NCI-H2196 (cell line): ENCODE results near the gene PSG1.
"Not testable (repeated sequence)": the region's sequence is repeated elsewhere in the genome, so short reads cannot be mapped to it uniquely, and the experiment has no call there.

Source experiments
- DNase-seq: peaks from one replicate; lab custom pipeline; 2025; ENCODE audit not compliant: unreplicated experiment; lab: John Stamatoyannopoulos, UW

Gene PSG1

DNA sequence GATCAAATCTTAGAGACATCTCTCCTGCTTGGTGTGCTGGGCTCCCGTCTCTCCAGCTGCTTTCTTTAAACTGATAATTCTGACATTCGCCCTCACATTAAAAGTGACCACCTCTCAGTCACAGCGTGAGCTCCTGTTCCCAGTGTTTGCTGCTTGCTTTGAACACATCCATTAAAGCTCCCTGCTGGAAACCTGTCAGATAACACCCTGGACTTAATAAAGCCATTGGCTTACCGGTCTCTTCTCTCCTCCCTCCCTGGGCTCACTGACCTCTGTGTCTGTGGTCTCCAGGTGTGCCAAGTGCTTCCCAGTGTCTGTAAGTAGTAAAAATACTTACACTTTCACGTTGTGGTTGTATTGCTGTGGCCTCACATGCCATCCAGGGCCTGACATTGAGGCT is 2.5 kb upstream of the PSG1 start:
- not testable (repeated sequence) for DNase-seq

DNA sequence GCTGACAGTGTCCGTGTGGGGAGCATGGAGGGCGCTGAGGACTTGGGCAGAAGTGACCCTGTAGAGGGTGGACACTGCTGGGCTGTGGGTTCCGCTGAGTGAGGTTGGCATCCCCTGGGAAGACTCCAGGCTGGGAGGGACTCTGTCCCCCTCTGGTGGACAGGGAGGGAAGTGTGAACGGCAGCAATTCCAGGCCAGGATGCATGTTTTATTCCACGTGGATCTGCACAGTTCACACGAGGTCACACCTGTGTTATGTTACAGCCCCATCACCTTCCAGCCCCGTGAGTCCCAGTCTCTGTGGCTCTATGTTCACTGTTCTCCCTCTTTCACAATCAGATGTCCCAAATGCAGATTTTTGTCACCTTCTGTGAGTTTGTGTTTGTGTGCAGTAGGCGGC is 1.8 kb upstream of the PSG1 start:
- DNase-seq: not testable (repeated sequence)

DNA sequence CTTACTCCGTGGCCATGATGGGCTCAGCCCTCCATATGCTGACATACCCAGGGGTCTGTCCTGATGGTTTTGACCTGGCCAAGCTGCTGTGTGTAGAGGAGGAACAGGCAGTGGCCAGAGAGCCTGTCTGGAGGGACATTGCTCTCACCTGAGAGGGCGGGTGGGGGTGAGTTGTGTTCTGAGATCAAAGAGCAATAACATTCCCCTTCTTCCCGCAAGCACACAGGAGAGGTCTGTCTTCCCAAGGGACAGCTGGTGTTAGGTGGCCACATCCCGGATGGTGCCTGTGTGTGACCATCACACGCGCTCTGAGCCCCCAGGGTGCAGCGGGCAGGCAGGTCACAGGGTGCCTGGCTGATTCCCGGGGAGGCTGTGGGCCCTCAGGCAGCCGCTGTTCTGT is 1.1 kb upstream of the PSG1 start:
- not testable (repeated sequence) for DNase-seq

DNA sequence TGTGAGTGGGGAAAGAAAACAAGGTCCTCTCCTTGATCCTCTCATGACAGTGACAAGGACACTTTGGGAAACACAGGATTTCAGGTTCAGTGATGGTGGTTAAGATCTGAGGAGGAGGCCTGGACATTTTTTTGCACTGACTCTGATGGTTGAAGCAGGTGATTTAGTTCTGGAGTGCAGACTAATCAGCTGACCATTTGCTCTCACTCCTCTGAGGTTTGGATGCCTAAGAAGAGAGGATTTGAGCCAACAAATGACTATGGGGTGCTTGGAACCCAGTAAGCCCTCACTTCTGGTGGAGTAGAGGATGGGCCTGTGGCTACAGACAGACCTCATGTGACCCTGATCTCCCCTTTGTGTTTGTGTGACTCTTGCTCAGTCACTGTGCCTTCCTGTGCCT is 2.9 kb downstream of the PSG1 start:
- not testable (repeated sequence) for DNase-seq

DNA sequence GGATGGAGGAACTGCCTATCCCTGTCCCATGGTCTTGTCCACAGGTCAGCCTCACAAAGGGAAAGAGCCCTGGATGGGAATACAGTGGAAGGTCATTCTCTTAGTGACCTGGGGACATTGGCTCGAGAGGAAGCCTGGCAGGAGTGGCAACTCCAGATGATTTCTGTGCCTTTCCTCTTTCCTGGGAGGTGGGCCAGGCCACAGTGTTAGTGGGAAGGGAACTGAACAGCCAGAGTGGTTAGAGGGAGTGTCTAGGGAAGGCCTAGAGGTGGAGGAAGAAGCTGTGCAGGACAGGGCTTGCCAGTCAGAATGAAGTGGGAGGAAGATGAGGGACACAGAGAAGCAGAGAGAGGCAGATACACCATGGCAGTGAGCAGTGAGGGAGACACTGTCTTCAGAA is 3.6 kb downstream of the PSG1 start:
- DNase-seq: not testable (repeated sequence)

DNA sequence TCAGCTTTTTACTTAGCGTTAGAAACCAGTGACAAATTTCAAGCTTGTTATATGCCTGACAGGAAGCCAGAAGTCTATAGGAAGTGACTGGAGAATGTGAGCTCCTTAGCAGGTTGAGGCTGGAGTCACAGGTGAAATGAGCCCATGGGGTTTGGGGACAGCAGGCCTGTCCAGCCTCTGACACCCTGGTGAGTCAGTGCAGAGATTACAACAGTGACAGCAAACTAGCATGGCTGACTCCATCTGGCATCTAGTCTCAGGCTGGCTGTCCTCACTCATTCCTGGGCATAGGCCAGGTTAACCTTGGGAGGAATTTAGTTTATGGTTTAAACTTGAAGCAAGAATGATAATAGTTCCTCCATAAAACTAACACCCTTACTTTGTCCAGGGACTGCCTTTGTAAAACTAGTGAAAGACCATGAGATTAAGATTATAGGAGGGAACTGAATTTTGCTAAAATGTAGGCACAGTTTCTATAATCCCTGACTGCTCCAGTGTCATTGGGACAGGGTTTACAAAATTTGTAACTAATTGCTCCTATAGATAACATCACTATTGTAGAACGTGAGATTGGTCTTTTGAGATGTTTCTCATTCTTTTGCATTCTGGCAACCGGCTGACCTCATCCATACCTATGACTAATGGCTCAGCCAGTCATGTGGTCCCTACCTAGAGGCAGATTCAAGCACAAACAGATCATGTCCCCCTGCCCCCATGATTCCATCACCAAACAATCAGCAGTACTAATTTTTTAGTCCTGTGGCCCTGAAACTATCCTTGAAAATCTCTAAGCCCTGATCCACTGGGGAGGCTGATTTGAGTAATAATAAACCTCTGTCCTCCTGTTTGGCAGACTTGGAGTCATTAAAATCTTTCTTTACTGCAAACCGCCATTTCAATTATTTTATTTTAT is 4.4 kb downstream of the PSG1 start:
- DNase-seq: not testable (repeated sequence)

DNA sequence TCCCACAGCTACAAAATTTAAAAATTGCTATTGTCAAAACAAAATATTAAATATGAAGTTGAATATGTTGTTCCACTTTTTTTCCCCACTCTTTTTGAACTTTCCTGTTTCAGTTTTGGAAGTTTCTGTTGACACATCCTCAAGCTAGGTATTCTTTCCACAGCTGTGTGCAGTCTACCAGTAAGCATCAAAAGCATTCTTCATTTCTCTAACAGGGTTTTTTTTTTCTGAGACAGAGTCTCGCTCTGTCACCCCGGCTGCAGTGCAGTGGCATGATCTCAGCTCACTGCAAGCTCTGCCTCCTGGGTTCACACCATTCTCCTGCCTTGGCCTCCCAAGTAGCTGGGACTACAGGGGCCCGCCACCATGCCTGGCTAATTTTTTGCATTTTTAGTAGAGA is 5.4 kb downstream of the PSG1 start:
- DNase-seq: not testable (repeated sequence)

DNA sequence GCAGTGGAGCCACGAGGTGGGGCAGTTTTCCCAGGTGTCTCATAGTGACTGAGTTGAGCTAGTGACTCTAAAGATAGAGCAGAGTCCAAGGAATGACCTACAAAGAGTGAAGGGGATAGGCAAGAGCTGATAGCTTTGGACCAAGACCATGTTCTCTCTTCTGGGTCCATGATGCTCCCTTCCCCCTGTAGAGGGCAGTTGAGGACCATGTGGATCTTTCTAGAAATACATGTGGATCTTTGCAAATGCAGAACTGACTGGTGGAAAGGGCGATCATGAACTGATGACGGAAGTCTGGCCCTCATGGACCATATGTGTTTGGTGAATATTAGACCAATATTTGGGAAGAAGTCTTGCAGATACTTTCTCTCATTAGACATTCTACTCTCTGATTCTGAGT is 6.9 kb downstream of the PSG1 start:
- no peak for DNase-seq

DNA sequence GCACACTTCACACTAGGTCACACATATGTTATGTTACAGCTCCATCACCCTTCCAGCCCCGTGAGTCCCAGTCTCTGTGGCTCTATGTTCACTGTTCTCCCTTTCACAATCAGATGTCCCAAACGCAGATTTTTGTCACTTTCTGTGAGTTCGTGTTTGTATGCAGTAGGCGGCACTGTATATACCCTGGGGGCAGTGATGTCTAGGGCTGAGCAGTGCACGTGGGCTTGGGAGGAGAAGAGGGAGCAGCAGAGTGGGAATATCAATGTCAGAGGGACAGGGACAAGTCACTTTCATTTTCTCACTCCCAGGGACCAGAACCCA is 22.0 kb downstream of the PSG1 start:
- DNase-seq: no peak

DNA sequence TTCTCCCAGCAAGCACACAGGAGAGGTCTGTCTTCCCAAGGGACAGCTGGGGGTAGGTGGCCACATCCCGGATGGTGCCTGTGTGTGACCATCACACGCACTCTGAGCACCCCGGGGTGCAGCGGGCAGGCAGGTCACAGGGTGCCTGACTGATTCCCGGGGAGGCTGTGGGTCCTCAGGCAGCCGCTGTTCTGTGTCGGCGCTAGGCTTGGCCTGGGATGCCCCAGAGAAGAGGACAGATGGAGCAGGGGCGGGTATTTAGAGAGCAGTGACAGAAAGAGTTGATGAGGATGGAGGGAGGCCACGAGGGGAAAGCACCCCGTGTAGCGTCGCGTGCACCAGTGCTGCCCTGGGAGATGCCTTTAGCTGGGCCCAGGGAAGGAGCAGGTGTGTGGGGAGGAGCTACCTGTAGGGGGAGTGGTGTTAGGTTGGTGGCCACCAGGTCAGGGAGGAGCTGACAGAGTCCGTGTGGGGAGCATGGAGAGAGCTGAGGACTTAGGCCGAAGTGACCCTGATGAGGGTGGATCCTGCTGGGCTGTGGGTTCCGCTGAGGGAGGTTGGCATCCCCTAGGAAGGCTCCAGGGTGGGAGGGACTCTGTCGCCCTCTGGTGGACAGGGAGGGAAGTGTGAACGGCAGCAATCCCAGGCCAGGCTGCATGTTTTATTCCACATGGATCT is 22.5 kb downstream of the PSG1 start:
- DNase-seq: not testable (repeated sequence)

DNA sequence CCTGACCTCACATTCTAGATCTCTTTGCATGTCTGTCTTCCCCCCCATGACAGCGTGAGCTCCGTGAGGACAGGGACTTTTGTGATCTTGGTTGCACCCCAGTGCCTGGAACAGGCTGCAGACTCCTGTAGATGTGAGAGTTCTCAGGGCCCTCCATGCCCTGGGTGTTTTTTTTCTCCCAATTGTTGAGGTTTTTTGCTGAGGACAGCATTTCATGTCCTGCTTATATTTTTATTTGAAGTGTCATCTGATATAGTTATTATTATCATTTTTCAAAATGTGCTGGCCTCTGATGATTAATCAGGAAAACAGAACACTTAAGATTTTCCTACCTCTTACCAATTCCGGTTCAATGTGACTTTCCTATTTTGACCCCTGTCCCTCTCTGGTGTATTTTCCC is 24.8 kb downstream of the PSG1 start:
- DNase-seq: not testable (repeated sequence)

DNA sequence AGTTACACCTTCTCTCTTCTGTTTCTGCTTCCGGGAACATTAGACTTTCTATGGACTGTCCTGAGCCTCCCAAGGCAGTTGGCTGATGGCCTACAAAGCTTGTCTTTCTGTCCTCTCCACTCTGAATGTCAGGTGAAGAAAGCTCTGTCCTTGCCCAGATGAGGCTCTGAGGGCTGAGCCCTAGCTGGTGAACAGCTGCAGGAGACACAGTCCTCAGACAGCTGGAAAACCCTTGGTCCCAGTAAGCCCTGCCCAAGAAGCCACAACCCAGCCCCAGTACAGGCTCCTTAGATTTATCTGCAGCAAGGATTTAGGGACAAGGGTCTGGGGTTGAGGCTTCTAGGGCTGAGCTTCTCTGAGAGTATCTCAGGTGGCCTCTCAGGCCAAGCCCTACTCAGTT is 26.3 kb downstream of the PSG1 start:
- not testable (repeated sequence) for DNase-seq

DNA sequence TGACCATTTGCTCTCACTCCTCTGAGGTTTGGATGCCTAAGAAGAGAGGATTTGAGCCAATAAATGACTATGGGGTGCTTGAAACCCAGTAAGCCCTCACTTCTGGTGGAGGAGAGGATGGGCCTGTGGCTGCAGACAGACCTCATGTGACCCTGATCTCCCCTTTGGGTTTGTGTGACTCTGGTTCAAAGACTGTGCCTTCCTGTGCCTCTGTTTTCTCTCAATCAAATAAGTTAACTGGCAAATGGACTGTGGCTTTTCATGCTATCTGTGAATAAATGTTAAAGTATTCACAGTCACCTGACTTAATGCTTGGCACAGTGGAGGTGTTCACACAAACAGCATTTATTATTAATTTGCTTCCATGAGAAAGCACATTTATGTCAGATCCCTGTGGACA is 26.7 kb downstream of the PSG1 start:
- not testable (repeated sequence) for DNase-seq

DNA sequence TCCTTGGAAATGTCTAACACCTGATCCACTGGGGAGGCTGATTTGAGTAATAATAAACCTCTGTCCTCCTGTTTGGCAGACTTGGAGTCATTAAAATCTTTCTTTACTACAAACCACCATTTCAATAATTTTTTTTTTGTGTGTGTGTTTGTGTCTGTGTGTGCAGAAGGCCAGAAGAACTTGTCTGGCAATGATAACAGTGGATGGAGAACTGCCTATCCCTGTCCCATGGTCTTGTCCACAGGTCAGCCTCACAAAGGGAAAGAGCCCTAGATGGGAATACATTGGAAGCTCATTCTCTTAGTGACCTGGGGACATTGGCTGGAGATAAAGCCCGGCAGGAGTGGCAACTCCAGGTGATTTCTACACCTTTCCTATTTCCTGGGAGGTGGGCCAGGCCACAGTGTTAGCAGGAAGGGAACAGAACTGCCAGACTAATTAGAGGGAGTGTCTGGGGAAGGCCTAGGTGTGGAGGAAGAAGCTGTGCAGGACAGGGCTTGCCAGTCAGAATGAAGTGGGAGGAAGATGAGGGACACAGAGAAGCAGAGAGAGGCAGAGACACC is 27.7 kb downstream of the PSG1 start:
- DNase-seq: not testable (repeated sequence)

DNA sequence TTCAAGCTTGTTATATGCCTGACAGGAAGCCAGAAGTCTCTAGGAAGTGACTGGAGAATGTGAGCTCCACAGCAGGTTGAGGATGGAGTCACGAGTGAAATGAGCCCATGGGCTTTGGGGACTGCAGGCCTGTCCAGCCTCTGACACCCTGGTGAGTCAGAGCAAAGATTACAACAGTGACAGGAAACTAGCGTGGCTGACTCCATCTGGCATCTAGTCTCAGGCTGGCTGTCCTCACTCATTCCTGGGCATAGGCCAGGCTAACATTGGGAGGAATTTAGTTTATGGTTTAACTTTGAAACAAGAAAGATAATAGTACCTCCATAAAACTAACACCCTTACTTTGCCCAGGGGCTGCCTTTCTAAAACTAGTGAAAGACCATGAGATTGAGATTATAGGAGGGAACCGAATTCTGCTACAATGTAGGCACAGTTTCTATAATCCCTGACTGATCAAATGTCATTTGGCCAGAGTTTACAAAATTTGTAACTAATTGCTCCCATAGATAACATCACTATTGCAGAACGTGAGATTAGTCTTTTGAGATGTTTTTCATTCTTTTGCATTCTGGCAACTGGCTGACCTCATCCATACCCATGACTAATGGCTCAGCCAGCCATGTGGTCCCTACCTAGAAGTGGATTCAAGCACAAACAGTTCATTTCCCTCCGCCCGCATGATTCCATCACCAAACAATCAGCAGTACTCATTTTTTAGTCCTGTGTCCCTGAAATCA is 28.4 kb downstream of the PSG1 start:
- no peak for DNase-seq

DNA sequence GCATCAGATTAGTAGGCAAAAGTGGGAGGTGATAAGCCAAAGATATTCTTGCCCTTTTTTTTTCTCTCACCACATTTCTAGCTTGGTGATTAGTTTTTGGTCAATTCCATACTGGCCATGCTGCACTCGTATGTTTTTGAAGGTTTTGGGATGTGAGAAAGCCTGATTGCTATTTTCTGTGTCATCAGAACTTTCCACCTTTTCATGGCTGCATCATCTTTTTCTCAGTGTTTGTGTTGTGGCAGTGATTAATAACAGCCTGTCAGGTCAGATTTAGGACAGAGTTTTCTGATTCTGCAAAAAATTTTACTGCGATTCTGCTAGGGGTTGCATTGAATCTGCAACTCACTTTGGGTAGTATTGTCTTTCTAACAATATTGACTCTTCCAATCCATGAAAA is 32.9 kb downstream of the PSG1 start:
- no peak for DNase-seq

DNA sequence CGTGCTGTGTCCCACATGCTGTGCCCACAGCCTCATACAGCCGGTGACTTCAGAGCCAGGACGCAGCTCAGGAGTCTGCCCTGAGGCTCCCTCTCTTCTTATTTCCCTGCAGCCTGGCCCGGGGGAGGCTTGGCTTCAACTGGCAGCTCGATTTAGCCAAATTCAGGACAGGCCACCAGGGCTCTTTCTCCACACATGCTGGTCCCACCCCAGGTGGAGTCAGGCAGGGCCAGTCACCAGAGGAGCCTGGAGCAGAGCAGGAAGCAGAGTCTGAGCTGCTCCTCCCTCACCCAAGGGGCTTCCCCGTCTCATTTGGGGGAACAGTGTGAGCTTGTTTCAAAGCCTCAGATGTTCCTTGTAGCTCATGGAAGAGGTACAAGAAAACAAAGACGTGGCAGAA is 35.9 kb downstream of the PSG1 start:
- not testable (repeated sequence) for DNase-seq

DNA sequence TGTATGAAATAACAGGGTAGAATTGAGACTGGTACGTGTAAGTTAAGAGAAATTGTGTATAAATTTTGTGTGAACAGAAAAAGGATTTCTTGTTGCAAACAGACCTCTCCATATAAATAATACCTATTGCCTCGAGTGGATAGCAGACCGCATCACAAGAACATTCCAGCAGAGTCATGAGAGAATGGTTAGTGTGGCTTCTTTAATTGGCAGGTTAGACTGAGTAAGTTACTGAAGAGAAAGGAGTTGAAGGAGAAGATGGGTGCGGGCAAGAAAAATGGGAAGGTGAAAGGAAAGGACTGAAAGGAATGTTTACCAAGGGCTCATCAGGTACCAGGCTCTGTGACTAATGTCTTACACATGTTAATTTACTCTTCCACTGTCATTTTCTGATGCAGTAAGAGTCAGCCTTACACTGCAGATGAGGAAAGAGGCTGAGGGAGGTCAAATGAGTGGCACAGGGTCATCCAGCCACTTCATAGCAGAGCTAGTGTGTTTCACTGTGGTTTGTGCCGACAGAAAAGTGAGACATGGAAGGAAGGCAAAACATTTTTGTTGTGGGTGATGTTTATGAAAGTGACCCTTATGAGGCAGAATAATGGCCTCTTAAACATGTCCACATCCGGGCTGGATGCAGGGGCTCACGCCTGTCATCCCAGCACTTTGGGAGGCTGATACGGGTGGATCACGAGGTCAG is 46.6 kb downstream of the PSG1 start:
- DNase-seq: not testable (repeated sequence)

DNA sequence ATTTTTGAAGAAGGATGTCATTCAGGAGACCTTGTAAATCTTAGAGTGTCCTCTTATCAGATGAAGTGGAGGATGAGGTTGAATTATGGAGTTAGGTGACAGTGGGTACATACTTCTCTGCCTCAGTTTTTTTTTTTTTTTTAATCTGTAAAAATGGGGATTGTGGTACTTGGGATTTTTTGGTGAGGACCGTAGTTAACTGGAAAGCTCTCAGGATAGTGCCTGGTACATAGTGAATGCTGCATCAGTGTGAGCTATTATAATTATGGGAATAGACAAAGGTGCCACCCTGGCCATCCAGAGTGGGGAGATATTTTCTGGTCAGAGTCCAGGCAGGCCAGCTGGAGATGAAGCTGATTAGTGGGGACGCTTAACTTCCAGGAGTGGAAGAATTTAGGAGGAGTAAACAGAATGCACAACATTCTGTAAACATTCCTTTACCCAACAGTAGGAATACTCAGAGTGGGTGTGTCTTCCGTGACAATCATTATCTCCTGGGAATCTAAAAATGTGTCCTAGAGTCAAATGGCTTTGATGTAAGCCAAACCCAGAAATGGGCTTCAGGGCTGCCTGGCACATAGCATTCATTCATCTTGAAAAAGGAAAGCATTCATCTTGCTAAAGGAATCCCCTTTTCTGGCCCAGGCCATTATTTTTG is 47.4 kb downstream of the PSG1 start:
- DNase-seq: not testable (repeated sequence)
